HG03108 (cell line): ENCODE data around the gene GFI1B.

Experiments
- ATAC-seq: cut with Tn5 transposase; IDR thresholded peaks from one replicate; pipeline ENCODE4 v1.9.1; 2021; ENCODE audit warnings: moderate library complexity; ENCODE audit not compliant: unreplicated experiment

Gene GFI1B

DNA sequence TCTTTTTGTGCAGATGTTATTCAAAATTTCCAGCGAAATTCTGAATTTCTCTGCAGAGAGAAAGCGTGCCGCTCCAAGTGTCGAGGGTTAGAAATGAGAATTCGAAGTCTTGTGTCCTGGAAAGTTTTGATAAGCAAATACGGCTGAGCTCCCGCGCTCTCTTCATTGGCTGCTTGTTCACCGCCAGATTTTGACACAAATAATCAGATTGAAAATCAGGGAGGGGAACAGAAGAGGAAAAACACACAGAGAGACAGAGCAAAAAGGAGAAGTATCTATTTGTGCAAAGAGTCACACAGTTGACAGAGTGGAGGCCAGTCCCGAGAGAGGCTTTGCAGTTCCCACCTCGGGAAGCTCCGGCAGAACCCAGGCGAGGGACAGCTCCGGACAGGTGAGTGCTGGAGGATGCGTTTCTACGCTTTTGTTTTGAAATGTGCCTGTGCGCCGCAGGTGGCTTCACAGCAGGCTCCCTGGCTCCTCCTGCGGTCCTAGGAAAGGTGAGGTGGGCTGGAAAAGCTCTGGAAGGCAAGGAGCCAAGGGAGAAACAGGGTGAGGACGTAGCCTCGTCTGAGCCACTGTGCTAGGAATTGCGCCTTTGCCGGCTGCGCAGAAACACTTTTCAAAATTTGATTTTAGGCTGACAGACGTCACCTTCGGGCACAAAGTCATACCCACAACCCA, at the start of gene GFI1B:
TSS of gene GFI1B (plus strand) at position 244 of the 681 bp plus-strand sequence. CDS start 7,985 bp downstream, outside the sequence.
- ATAC-seq, result no peak

DNA sequence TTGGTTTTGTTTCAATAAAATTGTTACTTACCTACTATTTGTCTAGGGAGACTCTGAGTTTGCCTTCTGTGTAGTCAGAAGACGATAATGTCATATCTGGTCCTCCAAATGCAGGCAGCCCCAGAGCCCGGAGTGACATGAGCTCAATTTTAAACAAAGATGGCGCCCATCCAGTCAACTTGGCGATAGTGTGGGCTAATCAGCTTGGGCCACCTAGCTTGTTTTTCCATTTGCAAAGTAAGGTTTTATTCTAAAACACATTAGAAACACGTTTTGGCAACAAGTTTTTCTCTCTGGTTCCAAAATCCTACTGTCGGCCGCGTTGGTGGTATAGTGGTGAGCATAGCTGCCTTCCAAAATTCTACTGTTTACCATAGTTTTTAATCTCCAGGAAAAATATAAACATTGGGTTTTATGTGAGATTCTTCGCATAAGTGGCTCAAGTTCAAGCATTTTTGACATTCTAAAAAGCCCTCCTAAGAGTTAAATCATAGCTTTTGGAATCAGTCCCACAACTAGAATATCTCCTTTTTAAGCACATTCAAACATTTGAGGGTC, 47.2 kb upstream of the GFI1B start:
- no peak for ATAC-seq

GRCh38 chr9:132935026-132935425, 43.5 kb upstream of the GFI1B start:
- no peak for ATAC-seq

GRCh38 chr9:132937463-132937901, 41.0 kb upstream of the GFI1B start:
- no peak for ATAC-seq

- ATAC-seq, result no peak
Observed at GRCh38 chr9:132939169-132939568, 39.3 kb upstream of the GFI1B start.

GRCh38 chr9:132942541-132943182, 35.8 kb upstream of the GFI1B start:
- ATAC-seq, result no peak

GRCh38 chr9:132943651-132944293, 34.7 kb upstream of the GFI1B start:
- ATAC-seq, result no peak

DNA sequence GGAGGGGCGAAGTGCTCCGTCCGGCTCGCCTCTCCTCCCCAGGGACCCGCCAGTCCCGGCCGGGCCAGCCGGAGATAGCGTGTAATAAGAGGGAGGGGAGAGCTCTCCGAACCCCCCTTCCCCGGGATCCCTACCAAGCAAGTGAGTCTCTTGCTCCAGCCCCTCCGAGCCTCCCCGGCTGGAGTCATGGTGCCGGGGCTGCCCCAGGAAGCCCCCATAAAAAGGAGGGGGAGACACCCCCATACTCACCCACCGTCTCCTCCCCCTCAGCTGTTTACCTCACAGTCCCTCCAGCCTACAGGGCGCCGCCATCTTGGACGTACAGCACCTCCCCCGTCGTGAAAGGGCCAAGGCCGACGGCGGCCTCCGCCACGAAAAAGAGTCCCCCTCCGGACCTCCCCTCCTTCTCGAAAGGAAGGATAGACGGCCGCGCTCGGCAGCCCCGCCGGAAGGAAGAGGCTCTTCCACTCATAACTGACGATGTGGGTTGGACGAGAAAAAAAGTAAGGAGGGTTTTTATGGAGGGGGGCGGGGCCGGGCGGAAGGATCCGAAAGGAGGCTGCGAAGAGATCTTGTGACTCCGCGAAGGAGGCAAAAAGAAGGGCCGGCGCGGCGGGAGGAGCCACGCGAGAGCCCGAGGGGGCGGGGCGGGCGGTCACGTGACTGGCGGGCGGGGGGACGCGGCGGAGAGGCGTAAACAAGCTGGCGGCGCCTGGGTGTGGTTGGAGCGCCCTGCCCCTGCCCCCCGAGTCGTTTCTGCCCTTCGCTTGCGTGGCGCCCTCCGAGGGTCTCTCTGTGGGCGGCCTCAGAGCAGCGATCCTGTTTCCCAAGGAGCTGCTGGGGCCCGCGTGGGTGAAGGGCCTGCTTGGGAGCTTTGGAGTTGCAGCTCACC, 34.0 kb upstream of the GFI1B start, which contains the start of gene TSC1:
TSS of gene TSC1 (minus strand) at position 323 of the 892 bp plus-strand sequence. CDS start 15,744 bp downstream, outside the sequence.
- peak; percentile 55 for ATAC-seq

- ATAC-seq, result no peak
Observed at GRCh38 chr9:132945186-132946130, 33.0 kb upstream of the GFI1B start.

- ATAC-seq, result no peak
Observed at GRCh38 chr9:132946211-132946610, 32.3 kb upstream of the GFI1B start.

GRCh38 chr9:132946631-132947295, 31.7 kb upstream of the GFI1B start:
- ATAC-seq, result no peak

DNA sequence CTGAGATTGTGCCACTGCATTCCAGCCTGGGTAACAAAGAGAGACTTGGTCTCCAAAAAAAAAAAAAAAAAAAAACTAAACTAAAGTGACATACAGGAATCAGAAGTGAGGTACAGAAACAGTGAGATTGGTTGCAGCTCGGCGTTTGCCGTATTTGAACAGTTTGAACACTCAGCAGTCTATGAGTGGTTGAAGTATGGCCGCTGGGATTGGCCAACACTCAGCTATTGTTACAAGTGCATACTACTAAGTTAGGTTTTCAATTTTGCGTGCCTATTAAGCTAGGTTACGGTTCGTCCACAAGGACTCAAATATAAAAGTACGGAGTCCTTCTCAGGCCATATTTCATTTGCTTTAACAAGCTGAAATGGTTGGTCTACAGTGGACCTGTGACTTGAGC, 30.7 kb upstream of the GFI1B start:
- no peak for ATAC-seq

DNA sequence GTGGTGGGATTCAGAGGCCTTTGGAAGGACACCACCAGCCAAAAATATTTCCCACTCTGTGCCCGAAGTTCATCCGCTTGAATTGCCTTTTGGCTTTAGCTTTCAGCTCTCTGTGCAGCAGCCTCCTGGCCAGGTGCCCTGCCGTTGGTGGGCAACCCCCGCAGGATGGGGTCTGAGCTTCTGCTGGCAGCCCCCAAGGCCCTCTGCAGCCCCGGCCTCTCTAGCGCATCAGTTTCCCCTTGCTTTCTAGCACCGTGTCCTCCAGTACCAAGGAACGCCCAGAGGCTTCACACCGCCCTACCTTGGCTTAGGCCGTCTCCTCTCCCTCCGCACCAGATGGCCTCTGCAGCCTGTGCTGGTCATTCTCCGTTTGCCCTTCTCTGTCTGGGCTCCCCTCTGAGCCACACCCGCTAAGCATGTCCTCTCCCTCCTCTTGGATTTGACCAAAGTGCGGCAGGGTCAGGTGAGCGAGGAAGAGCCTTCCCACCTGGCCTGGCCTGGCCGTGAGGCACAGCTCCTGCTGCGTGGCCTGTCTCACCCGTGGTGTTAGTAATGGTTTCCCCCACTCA, 29.9 kb upstream of the GFI1B start:
- ATAC-seq, result no peak

DNA sequence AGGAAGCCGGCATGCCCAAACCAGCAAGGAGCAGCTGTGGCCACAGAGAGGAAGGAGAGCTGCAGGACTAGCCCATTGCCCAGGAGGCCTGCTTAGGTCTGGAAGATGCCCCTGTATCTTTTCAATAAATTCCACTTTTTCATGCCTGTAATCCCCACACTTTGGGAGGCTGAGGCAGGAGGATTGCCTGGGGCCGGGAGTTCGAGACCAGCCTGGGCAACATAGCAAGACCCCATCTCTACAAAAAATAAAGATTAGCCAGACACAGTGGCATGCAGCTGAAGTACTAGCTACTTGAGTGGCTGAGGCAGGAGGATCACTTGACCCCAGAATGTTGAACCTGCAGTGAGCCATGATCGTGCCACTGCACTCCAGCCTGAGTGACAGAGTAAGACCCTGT, 28.8 kb upstream of the GFI1B start:
- ATAC-seq, result no peak

DNA sequence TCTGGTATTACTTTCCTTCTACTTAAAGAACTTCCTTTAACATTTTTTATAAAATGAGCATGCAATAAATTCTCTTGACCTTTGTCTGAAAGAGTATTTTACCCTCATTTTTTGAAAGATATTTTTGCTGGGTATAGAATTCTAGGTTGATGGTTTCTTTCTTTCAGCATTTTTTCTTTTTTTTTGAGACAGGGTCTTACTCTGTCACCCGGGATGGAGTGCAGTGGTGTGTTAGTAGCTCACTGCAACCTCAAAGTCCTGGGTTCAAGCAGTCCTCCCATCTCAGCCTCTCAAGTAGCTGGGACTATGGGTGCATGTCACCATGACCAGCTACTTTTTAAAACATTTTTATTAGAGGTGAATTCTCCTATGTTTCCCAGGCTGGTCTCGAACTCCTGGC, 23.4 kb upstream of the GFI1B start:
- ATAC-seq, result no peak

DNA sequence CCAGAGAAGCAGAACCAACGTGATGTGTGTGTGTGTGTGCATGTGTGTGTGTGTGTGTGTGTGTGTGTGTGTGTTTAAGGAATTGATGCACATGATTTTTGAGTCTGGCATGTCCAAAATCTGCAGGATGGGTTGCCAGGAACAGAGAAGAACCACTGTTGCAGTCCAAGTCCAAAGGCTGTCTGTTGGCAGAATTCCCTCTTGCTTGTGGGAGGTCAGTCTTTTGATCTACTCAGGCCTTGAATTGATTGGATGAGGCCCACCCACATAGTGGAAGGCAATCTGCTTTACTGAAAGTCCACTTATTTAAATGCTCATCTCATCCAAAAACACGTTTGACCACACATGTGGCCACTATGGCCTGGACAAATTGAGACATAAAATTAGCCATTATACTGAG, 22.7 kb upstream of the GFI1B start:
- no peak for ATAC-seq

GRCh38 chr9:132957805-132958204, 20.7 kb upstream of the GFI1B start:
- ATAC-seq, result no peak

DNA sequence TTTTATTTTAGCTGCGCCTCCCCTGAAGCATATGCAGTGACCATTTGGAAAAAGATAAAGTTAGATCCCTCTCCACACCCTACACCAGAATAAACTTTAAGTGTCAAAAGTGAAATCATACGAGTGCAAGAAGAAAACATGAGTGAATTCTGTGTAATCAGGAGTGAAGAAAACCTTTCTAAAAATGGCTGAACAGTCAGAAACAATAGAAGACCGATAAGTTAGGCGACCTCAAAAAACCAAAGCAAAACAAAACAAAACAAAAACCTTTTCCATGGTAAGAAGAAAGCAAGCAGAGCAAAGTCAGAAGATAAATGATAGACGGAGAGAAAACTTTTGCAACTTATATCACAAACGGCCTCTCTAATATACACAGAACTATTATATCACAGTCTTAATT, 17.5 kb upstream of the GFI1B start:
- no peak for ATAC-seq

GRCh38 chr9:132965478-132965877, 13.0 kb upstream of the GFI1B start:
- no peak for ATAC-seq
